Lower leg skin (tissue), 4 donors: ENCODE data around the gene ARAP3. TPM values are rescaled to one million over a fixed set of nuclear protein-coding genes. Genes with fewer than 3 reads are reported as not detected.

ENCODE experiments used
- DNase-seq, 2 donors: peaks; one replicate each; pipeline ENCODE4 v3.0.0-alpha.2; 2019; ENCODE audit warnings: low spot score in 2 of 2
- H3K4me3 ChIP-seq: fragments of 200-600 bp; sonication (generic); 2 replicates; pipeline ENCODE4 v1.5.1; 2017; ENCODE audit warnings: mild to moderate bottlenecking, low read depth; ENCODE audit not compliant: poor library complexity, severe bottlenecking
- CTCF ChIP-seq, 3 donors: fragments of 450-650 bp; IDR thresholded peaks; one replicate each; pipeline ENCODE4 v1.5.1; 2016; ENCODE audit warnings: antibody characterized with exemption in 3 of 3, mild to moderate bottlenecking in 3 of 3, moderate library complexity in 2 of 3
- POLR2A ChIP-seq, 2 donors: fragments of 450-650 bp; IDR thresholded peaks; one replicate each; pipeline ENCODE4 v1.6.1; 2016 to 2017; ENCODE audit warnings: antibody characterized with exemption in 2 of 2, mild to moderate bottlenecking in 1 of 2, moderate library complexity in 1 of 2
- WGBS, 2 donors: methylation state at CpG; one replicate each; pipeline ENCODE4 v1.1.5; 2018; 5-methylcytosine and 5-hydroxymethylcytosine counted together
- intact Hi-C: fragments of 100-400 bp; cut with DNase I; formaldehyde crosslinking; loops from one replicate; pipeline ENCODE4 v1.15.0; 2023; ENCODE audit warnings: low total_unique reads
- total RNA-seq, 4 donors: library from RNA; depleted of rRNA; stranded (reverse); fragments of >200 nt; gene quantifications; one replicate each; pipeline ENCODE4 v1.1.0, GENCODE V29; 2016

Gene ARAP3
- total RNA-seq, 4 donors from 2014 or later, result 2.1 to 4.2 (median 3.7) TPM

- no peak for DNase-seq
- 72 to 80% methylated on average over 3 of the region's 3 CpGs for WGBS, 2 donors
- intact Hi-C loops, result no loop called here
- no peak overlapping the region for H3K4me3 ChIP-seq
- TF ChIP-seq POLR2A (IDR thresholded peaks at IDR 0.05) (no peak), CTCF (IDR thresholded peaks at IDR 0.05) (no peak)
Observed at GRCh38 chr5:141686648-141687416, 4.8 kb upstream of the ARAP3 start.

DNA sequence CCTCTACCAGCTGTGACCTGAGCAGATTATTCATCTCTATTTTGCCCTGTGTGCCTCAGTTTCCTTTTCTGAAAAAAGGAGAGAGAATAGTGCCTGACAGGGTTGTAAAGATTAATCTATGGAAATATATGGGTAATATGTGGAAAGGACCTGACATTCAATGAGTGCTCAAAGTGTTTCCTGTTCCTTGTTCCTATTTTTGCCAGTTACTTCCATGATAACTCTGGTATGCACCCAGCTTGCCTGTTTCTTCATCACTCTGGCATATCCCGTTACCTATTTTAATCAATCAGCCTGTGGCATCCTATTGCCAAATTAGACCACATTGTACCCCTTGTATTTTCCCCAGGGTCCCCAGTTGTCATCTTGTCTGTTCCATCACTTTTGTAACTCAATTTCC, 3.6 kb upstream of the ARAP3 start:
- no peak for DNase-seq
- no peak overlapping the region for H3K4me3 ChIP-seq
- TF ChIP-seq POLR2A (IDR thresholded peaks at IDR 0.05), result no peak
- no peak for TF ChIP-seq CTCF (IDR thresholded peaks at IDR 0.05)
- WGBS, 2 donors, result 77 to 78% methylated on average over 1 of the region's 1 CpG
- intact Hi-C loops, result no loop called here

GRCh38 chr5:141683596-141684141, 1.6 kb upstream of the ARAP3 start:
- TF ChIP-seq POLR2A (IDR thresholded peaks at IDR 0.05), result no peak
- no peak for TF ChIP-seq CTCF (IDR thresholded peaks at IDR 0.05)
- DNase-seq, result no peak
- intact Hi-C loops, result no loop called here
- H3K4me3 ChIP-seq, result no peak overlapping the region

DNA sequence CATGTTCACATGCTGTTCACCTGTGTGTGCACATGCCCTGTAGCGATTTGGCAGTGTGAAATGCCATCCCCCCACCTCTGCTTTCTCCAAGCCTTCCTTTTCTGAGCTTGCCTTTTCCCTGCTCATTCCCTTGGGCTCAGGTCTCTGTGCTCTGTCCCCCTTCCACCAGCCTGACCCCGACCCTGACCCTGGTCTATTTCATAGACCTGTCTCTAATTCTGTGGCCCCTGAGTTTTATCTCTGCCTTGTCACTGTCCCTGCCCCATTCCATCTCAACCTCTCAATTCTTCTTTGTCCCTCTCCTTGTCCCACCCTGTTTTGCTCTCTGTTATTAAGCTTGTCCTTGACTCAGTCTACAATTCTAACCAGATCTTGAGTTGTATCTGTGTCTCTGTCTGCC, 735 bp downstream of the ARAP3 start:
- intact Hi-C loops, result no loop called here
- DNase-seq, result no peak
- H3K4me3 ChIP-seq, result no peak overlapping the region
- TF ChIP-seq CTCF (IDR thresholded peaks at IDR 0.05) (no peak), POLR2A (IDR thresholded peaks at IDR 0.05) (no peak)
- 78 to 81% methylated on average over 2 of the region's 2 CpGs for WGBS, 2 donors

GRCh38 chr5:141680751-141681201, 1.3 kb downstream of the ARAP3 start:
- intact Hi-C loops, result no loop called here
- no peak overlapping the region for H3K4me3 ChIP-seq
- no peak for TF ChIP-seq CTCF (IDR thresholded peaks at IDR 0.05)
- no peak for TF ChIP-seq POLR2A (IDR thresholded peaks at IDR 0.05)
- 58 to 67% methylated on average over 6 of the region's 6 CpGs for WGBS, 2 donors
- DNase-seq, result peak in 1 of 2 donors; percentile 87
